OCI-LY1 (cell line): ENCODE data around the gene KIAA1755.
"Not testable (repeated sequence)": the region's sequence is repeated elsewhere in the genome, so short reads cannot be mapped to it uniquely, and the experiment has no call there.

Experiments
- H2AFZ ChIP-seq: fragments of 200-600 bp; sonication (generic), shearing (Covaris generic); 2 replicates; pipeline ENCODE4 v1.6.0; 2014; ENCODE audit warnings: antibody characterized with exemption, mild to moderate bottlenecking, low read length
- H3F3A ChIP-seq: fragments of 200-600 bp; sonication (generic), shearing (Covaris generic); 2 replicates; pipeline ENCODE4 v1.6.0; 2014; ENCODE audit warnings: mild to moderate bottlenecking, antibody characterized with exemption, low read length, moderate library complexity; ENCODE audit not compliant: insufficient read depth
- H3K27ac ChIP-seq: fragments of 200-600 bp; sonication (generic); 2 replicates; pipeline ENCODE4 v1.5.1; 2014; ENCODE audit warnings: low read length, mixed run types, mild to moderate bottlenecking, low read depth; ENCODE audit not compliant: poor library complexity, severe bottlenecking
- H3K27me3 ChIP-seq: fragments of 200-600 bp; sonication (generic); 2 replicates; pipeline ENCODE4 v1.6.0; 2014; ENCODE audit warnings: antibody characterized with exemption, mild to moderate bottlenecking, low read length, moderate library complexity; ENCODE audit not compliant: insufficient read depth
- H3K36me3 ChIP-seq: fragments of 200-600 bp; sonication (generic); 2 replicates; pipeline ENCODE4 v1.6.1; 2014; ENCODE audit warnings: mild to moderate bottlenecking, antibody characterized with exemption, low read length, moderate library complexity, mixed read lengths; ENCODE audit not compliant: insufficient read depth
- H3K4me1 ChIP-seq: fragments of 200-600 bp; sonication (generic); 2 replicates; pipeline ENCODE4 v1.5.1; 2014; ENCODE audit warnings: mild to moderate bottlenecking, low read length, moderate library complexity; ENCODE audit not compliant: insufficient read depth, severe bottlenecking
- H3K4me2 ChIP-seq: fragments of 200-600 bp; sonication (generic), shearing (Covaris generic); 2 replicates; pipeline ENCODE4 v1.6.1; 2014; ENCODE audit warnings: low read length
- H3K4me3 ChIP-seq: fragments of 200-600 bp; sonication (generic); 2 replicates; pipeline ENCODE4 v1.5.1; 2014; ENCODE audit warnings: low read length, low read depth, mild to moderate bottlenecking, mixed read lengths; ENCODE audit not compliant: poor library complexity, severe bottlenecking
- H3K79me2 ChIP-seq: fragments of 200-600 bp; shearing (Covaris generic); 2 replicates; pipeline ENCODE4 v1.6.1; 2016; ENCODE audit warnings: mixed run types, low read length, mixed read lengths; ENCODE audit not compliant: insufficient read depth
- H3K9ac ChIP-seq: fragments of 200-600 bp; sonication (generic), shearing (Covaris generic); 2 replicates; pipeline ENCODE4 v1.6.1; 2014; ENCODE audit warnings: mild to moderate bottlenecking, low read length, mixed read lengths
- H3K9me2 ChIP-seq: fragments of 200-600 bp; sonication (generic), shearing (Covaris generic); 2 replicates; pipeline ENCODE4 v1.6.1; 2014; ENCODE audit warnings: low read depth, mild to moderate bottlenecking, low read length, mixed read lengths
- H3K9me3 ChIP-seq: fragments of 200-600 bp; shearing (Covaris generic); 2 replicates; pipeline ENCODE4 v1.6.1; 2014; ENCODE audit warnings: low read length, mixed read lengths
- H4K20me1 ChIP-seq: fragments of 200-600 bp; sonication (generic), shearing (Covaris generic); 2 replicates; pipeline ENCODE4 v1.6.0; 2016; ENCODE audit warnings: mild to moderate bottlenecking, low read length; ENCODE audit not compliant: insufficient read depth
- CTCF ChIP-seq: fragments of 200-600 bp; sonication (generic), shearing (Covaris generic); IDR thresholded peaks from 2 replicates; pipeline ENCODE4 v1.5.1; 2017; ENCODE audit warnings: mild to moderate bottlenecking, antibody characterized with exemption, low read length, moderate library complexity, mixed read lengths
- EZH2 ChIP-seq: fragments of 200-600 bp; sonication (generic), shearing (Covaris generic); IDR thresholded peaks from 2 replicates; pipeline ENCODE4 v1.8.0; 2017; ENCODE audit warnings: borderline replicate concordance, mixed run types, mild to moderate bottlenecking, antibody characterized with exemption, low read length, moderate library complexity, mixed read lengths

KIAA1755 gene

GRCh38 chr20:38256021-38256420, 4.5 kb downstream of the KIAA1755 start:
- no peaks in the 10 kb centered on the region for H3K36me3 ChIP-seq

GRCh38 chr20:38255393-38255792, 5.1 kb downstream of the KIAA1755 start:
- H3K36me3 ChIP-seq: no peaks in the 10 kb centered on the region
- H4K20me1 ChIP-seq: no peaks in the 10 kb centered on the region
- no peak overlapping the region for H3K9ac ChIP-seq
- no peaks in the 10 kb centered on the region for H3K4me1 ChIP-seq
- no peak overlapping the region for H3K4me3 ChIP-seq
- no peaks in the 10 kb centered on the region for H3K79me2 ChIP-seq
- no peak overlapping the region for H2AFZ ChIP-seq
- no peak overlapping the region for H3K4me2 ChIP-seq
- no peak overlapping the region for H3K27ac ChIP-seq
- H3K27me3 ChIP-seq: no peaks in the 10 kb centered on the region
- no peak for TF ChIP-seq CTCF
- no peaks in the 10 kb centered on the region for H3K9me2 ChIP-seq
- H3F3A ChIP-seq: no peaks in the 10 kb centered on the region
- no peaks in the 10 kb centered on the region for H3K9me3 ChIP-seq

More at GRCh38 chr20:38256021-38256420, 4.5 kb downstream of the KIAA1755 start:
- Histone ChIP-seq H2AFZ (no peak overlapping the region), H3K79me2 (no peaks in the 10 kb centered on the region), H3K9me2 (no peaks in the 10 kb centered on the region), H3K27me3 (no peaks in the 10 kb centered on the region), H3K9me3 (no peaks in the 10 kb centered on the region), H3K9ac (no peak overlapping the region), H3F3A (no peaks in the 10 kb centered on the region), H3K4me3 (no peak overlapping the region), H3K4me2 (no peak overlapping the region), H3K4me1 (no peaks in the 10 kb centered on the region), H4K20me1 (no peaks in the 10 kb centered on the region), H3K27ac (no peak overlapping the region)
- TF ChIP-seq CTCF: no peak
- no peak for TF ChIP-seq EZH2

- H3K4me3 ChIP-seq, H2AFZ ChIP-seq, H3K9me3 ChIP-seq, H3F3A ChIP-seq, H3K27ac ChIP-seq, H3K4me1 ChIP-seq, H3K9me2 ChIP-seq, H3K9ac ChIP-seq, H3K27me3 ChIP-seq, H3K36me3 ChIP-seq, H4K20me1 ChIP-seq, H3K4me2 ChIP-seq, H3K79me2 ChIP-seq: not testable (repeated sequence)
These were observed 5.9 kb downstream of the KIAA1755 start for GRCh38 chr20:38254621-38255020.

GRCh38 chr20:38253571-38253970, 7.0 kb downstream of the KIAA1755 start:
- Histone ChIP-seq H3K4me2 (no peak overlapping the region), H3F3A (no peaks in the 10 kb centered on the region), H3K9ac (no peak overlapping the region), H3K4me3 (no peak overlapping the region), H3K36me3 (no peaks in the 10 kb centered on the region), H3K27me3 (no peaks in the 10 kb centered on the region), H3K27ac (no peak overlapping the region), H2AFZ (no peak overlapping the region), H4K20me1 (no peaks in the 10 kb centered on the region), H3K4me1 (no peaks in the 10 kb centered on the region), H3K9me3 (no peaks in the 10 kb centered on the region), H3K9me2 (no peaks in the 10 kb centered on the region), H3K79me2 (no peaks in the 10 kb centered on the region)
- TF ChIP-seq EZH2: no peak
- TF ChIP-seq CTCF: no peak
